ENCODE data around the gene APOBR.
"Not testable (repeated sequence)": the region's sequence is repeated elsewhere in the genome, so short reads cannot be mapped to it uniquely, and the experiment has no call there.

APOBR gene, protein sequence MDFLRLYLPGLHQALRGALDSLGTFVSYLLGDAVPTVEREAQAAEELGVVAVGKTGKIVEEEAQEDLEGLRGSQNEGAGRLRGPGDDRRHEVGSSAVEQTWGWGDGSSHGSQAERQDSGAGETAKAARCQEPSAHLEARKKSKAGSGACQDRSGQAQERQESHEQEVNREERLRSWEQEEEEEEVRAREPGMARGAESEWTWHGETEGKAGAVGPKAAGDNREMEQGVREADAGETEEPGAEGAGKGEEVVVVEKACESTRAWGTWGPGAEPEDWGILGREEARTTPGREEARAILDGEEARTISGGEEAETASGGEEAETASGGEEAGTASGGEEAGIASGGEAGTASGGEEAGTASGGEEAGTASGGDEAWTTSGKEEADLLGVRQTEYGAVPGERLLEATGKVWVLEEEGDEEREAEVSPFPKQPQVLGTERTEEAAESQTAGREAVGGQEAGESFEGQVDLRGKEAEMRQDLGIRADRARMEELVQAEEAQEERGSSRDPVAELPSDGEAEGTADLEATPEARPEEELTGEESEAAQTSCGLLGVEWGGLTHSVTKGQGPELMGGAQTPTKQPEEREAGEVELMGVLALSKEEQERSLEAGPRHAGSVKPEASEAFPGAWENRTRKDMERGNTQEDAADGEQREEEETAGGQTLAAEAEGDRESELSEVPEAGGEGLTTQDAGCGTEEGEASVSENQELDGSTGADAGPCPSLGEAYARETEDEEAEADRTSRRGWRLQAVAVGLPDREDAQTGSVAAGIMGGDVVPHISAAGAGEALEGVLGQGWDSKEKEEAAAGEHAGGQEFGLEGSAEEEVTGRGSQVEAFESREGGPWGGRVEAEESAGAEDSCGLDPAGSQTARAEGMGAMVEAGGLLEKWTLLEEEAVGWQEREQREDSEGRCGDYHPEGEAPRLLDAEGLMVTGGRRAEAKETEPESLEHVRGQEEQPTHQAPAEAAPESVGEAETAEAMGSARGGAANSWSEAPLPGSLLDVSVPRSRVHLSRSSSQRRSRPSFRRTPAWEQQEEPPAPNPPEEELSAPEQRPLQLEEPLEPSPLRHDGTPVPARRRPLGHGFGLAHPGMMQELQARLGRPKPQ

GRCh38 chr16:28494121-28494851, at the start of gene APOBR:
APOBR (plus strand) TSS chr16:28494643; CDS start chr16:28494682, 39 bp downstream.
- in situ Hi-C loops (cut with MboI; ENCODE audit: low sequenced_read_pairs): loop anchor here (25.0 kb wide), 1 partner anchor 118 kb away; the partner anchor contains the start of gene SULT1A1

GRCh38 chr16:28446388-28446787, 48.1 kb upstream of the APOBR start:
- in situ Hi-C loops (cut with MboI; ENCODE audit: low sequenced_read_pairs): not testable (repeated sequence)

GRCh38 chr16:28447081-28447480, 47.4 kb upstream of the APOBR start:
- in situ Hi-C loops (cut with MboI; ENCODE audit: low sequenced_read_pairs): not testable (repeated sequence)

DNA sequence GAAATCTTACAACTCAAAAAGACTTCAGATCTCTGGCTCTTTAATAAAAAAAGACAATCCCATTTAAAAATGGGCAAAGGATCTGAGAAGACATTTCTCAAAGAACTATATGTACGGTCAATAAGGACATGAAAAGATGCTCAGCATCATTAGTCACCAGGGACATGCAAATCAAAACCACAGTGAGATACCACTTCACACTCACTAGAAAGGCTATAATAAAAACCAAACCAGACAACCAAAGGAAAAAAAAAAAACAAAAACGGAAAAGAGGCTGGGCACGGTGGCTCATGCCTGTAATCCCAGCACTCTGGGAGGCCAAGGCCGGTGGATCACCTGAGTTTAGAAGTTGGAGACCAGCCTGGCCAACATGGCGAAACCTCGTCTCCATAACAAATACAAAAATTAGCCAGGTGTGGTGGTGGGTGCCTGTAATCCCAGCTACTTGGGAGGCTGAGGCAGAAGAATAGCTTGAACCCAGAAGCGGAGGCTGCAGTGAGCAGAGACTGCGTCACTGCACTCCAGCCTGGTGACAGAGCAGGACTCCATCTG, 20.7 kb upstream of the APOBR start:
- in situ Hi-C loops (cut with MboI; ENCODE audit: low sequenced_read_pairs): no loop called here

- in situ Hi-C loops (cut with MboI; ENCODE audit: low sequenced_read_pairs): loop anchor here (25.0 kb wide), 1 partner anchor 137 kb away; the partner anchor contains the start of gene SULT1A1
Measured at GRCh38 chr16:28475221-28475620, 19.2 kb upstream of the APOBR start.

GRCh38 chr16:28477311-28477920, 17.0 kb upstream of the APOBR start:
- in situ Hi-C loops (cut with MboI; ENCODE audit: low sequenced_read_pairs): loop anchor here (25.0 kb wide), 1 partner anchor 135 kb away; the partner anchor contains the start of gene SULT1A1

DNA sequence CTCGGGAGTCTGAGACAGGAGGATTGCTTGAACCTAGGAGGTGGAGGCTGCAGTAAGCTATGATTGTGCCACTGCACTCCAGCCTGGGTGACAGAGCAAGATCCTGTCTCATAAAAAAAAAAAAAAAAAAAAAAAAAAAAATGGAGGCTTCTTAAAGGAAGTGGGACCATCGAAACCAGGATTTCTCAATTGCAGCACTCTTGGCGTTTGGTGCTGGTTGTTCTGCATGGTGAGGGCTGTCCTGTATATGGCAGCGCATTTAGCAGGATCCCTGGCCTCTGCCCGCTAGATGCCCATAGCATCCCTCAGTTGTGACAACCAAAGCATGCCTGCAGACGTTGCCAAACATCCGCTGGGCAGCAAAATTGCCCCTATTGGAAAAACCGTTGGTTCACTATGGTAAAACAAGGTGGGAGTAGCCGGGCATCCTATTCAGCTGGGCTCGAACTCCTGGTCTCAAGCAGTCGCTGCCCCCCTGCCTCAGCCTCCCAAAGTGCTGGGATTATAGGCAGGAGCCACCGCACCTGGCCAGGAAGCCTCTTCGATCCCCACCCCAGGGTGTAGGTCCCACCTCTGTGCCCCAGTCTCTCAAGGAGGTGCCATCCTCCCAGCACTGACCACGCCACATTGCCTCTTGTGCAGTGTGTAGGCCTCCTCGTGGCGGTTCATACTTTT, 15.8 kb upstream of the APOBR start:
- in situ Hi-C loops (cut with MboI; ENCODE audit: low sequenced_read_pairs): loop anchor here (25.0 kb wide), 1 partner anchor 134 kb away; the partner anchor contains the start of gene SULT1A1

GRCh38 chr16:28482026-28482425, 12.4 kb upstream of the APOBR start:
- in situ Hi-C loops (cut with MboI; ENCODE audit: low sequenced_read_pairs): loop anchor here (25.0 kb wide), 1 partner anchor 130 kb away; the partner anchor contains the start of gene SULT1A1

GRCh38 chr16:28483361-28483760, 11.1 kb upstream of the APOBR start:
- in situ Hi-C loops (cut with MboI; ENCODE audit: low sequenced_read_pairs): loop anchor here (25.0 kb wide), 1 partner anchor 129 kb away; the partner anchor contains the start of gene SULT1A1

- in situ Hi-C loops (cut with MboI; ENCODE audit: low sequenced_read_pairs): loop anchor here (25.0 kb wide), 1 partner anchor 126 kb away; the partner anchor contains the start of gene SULT1A1
Measured at GRCh38 chr16:28486266-28486665, 8.2 kb upstream of the APOBR start.

- in situ Hi-C loops (cut with MboI; ENCODE audit: low sequenced_read_pairs): loop anchor here (25.0 kb wide), 1 partner anchor 121 kb away; the partner anchor contains the start of gene SULT1A1
Measured at GRCh38 chr16:28491230-28491969, 3.0 kb upstream of the APOBR start.

DNA sequence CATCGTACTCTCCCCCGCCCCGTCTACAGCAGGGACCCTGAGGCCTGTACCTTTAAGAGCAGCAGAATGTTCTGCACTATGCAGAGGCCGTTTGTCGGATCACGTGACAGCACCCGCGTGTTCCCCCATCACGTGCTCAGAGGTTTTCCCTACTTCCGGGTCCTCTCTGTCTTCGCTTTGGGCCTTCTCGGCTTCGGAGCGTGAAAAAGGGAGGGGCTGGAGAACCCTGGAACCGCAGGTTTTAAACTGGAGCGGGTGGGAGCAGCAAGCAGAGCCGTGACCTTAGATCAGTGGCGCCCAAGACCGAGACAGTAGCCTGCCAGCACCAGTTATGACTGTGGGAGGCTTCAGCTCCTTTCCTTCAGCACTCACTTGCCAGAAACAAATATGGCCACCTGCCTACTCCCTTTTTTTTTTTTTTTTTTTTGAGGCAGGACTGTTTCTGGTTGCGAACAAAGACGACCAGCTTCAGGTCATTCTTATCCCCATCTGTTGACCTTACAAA, 2.4 kb upstream of the APOBR start, which contains the start of gene CLN3:
Gene CLN3 (minus strand): TSS at position 105 of the 505 bp plus-strand sequence. CDS start 315 bp downstream, outside the sequence.
- in situ Hi-C loops (cut with MboI; ENCODE audit: low sequenced_read_pairs): loop anchor here (25.0 kb wide), 1 partner anchor 120 kb away; the partner anchor contains the start of gene SULT1A1

DNA sequence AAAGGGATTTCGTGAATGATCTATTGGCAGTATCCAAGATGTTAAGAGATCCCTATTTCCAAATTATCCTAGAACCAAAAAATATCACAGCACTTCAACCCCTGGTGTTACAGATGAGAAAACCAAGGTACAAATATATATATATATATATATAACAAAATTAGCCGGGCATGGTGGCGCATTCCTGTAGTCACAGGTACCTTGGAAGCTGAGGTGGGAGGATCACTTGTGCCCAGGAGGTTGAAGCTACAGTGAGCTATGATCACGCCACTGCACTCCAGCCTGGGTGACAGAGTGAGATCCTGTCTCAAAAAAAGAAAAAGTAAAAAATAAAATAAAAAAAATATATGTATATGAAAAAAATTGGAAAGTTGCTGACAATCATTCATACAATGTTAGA, 1.9 kb upstream of the APOBR start:
- in situ Hi-C loops (cut with MboI; ENCODE audit: low sequenced_read_pairs): loop anchor here (25.0 kb wide), 1 partner anchor 120 kb away; the partner anchor contains the start of gene SULT1A1

DNA sequence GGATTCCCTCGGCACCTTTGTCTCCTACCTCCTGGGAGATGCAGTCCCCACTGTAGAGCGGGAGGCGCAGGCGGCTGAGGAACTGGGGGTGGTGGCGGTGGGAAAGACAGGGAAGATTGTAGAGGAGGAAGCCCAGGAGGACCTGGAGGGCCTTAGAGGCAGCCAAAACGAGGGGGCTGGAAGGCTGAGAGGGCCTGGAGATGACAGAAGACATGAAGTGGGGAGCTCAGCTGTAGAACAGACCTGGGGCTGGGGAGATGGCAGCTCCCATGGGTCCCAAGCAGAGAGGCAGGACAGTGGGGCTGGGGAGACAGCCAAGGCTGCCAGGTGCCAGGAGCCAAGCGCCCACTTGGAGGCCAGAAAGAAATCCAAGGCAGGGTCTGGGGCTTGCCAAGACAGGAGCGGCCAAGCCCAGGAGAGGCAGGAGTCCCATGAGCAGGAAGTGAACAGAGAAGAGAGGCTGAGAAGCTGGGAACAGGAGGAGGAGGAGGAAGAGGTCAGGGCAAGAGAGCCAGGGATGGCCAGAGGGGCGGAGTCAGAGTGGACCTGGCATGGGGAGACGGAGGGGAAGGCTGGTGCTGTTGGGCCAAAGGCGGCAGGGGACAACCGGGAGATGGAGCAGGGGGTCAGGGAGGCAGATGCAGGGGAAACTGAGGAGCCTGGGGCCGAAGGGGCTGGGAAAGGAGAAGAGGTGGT, 803 bp downstream of the APOBR start:
- in situ Hi-C loops (cut with MboI; ENCODE audit: low sequenced_read_pairs): loop anchor here (25.0 kb wide), 1 partner anchor 117 kb away; the partner anchor contains the start of gene SULT1A1

DNA sequence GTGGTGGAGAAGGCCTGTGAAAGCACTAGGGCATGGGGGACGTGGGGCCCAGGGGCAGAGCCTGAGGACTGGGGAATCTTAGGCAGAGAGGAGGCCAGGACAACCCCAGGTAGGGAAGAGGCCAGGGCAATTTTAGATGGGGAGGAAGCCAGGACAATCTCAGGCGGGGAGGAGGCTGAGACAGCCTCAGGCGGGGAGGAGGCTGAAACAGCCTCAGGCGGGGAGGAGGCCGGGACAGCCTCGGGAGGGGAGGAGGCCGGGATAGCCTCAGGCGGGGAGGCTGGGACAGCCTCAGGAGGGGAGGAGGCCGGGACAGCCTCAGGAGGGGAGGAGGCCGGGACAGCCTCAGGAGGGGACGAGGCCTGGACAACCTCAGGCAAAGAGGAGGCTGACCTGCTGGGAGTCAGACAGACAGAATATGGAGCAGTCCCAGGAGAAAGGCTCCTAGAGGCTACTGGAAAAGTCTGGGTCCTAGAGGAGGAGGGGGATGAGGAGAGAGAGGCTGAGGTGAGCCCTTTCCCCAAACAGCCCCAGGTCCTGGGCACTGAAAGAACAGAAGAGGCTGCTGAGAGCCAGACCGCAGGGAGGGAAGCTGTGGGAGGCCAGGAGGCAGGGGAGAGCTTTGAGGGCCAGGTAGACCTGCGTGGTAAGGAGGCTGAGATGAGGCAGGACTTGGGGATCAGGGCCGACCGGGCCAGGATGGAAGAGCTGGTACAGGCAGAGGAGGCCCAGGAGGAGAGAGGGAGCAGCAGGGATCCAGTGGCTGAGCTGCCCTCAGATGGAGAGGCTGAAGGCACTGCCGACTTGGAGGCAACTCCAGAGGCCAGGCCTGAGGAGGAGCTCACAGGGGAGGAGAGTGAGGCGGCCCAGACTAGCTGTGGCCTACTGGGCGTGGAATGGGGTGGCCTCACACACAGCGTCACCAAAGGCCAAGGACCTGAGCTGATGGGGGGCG, 1.6 kb downstream of the APOBR start:
- in situ Hi-C loops (cut with MboI; ENCODE audit: low sequenced_read_pairs): loop anchor here (25.0 kb wide), 1 partner anchor 116 kb away; the partner anchor contains the start of gene SULT1A1
